NCI-H2107 (cell line): ENCODE results near the gene CSNK1G2.

Experiments
- DNase-seq: peaks from one replicate; lab custom pipeline; 2025; lab: John Stamatoyannopoulos, UW

CSNK1G2 gene

GRCh38 chr19:1941146-1942077, at the start of gene CSNK1G2:
Gene CSNK1G2 (plus strand): TSS chr19:1941172. CDS start chr19:1969773, 28,601 bp downstream.
- no peak for DNase-seq

GRCh38 chr19:1893791-1894190, 47.2 kb upstream of the CSNK1G2 start:
- DNase-seq = no peak

- no peak for DNase-seq
Observed at GRCh38 chr19:1896508-1896907, 44.5 kb upstream of the CSNK1G2 start.

- no peak for DNase-seq
Observed at GRCh38 chr19:1901940-1902404, 39.0 kb upstream of the CSNK1G2 start.

- no peak for DNase-seq
Observed at GRCh38 chr19:1902923-1903322, 38.0 kb upstream of the CSNK1G2 start.

- no peak for DNase-seq
Observed at GRCh38 chr19:1904860-1905109, 36.2 kb upstream of the CSNK1G2 start.

GRCh38 chr19:1905110-1905862, 35.7 kb upstream of the CSNK1G2 start, which contains the start of the genes ADAT3 and SCAMP4:
Gene ADAT3 (plus strand): TSS chr19:1905399. CDS start chr19:1912048, 6,649 bp downstream.
Gene SCAMP4 (plus strand): TSS chr19:1905399. CDS start chr19:1915020, 9,621 bp downstream.
- peak; percentile 96 for DNase-seq

- DNase-seq = no peak
Observed at GRCh38 chr19:1905863-1906375, 35.1 kb upstream of the CSNK1G2 start.

GRCh38 chr19:1906985-1907562, 33.9 kb upstream of the CSNK1G2 start:
- no peak for DNase-seq

GRCh38 chr19:1907563-1908363, 33.2 kb upstream of the CSNK1G2 start:
- DNase-seq = no peak

GRCh38 chr19:1908364-1908678, 32.7 kb upstream of the CSNK1G2 start:
- no peak for DNase-seq

GRCh38 chr19:1909761-1910080, 31.3 kb upstream of the CSNK1G2 start:
- no peak for DNase-seq

- DNase-seq = no peak
Observed at GRCh38 chr19:1910177-1910576, 30.8 kb upstream of the CSNK1G2 start.

GRCh38 chr19:1911098-1911497, 29.9 kb upstream of the CSNK1G2 start:
- no peak for DNase-seq

GRCh38 chr19:1911995-1912394, 29.0 kb upstream of the CSNK1G2 start:
- DNase-seq = no peak

- DNase-seq = no peak
Observed at GRCh38 chr19:1912760-1913505, 28.0 kb upstream of the CSNK1G2 start.

- no peak for DNase-seq
Observed at GRCh38 chr19:1913781-1914577, 27.0 kb upstream of the CSNK1G2 start.

- DNase-seq = no peak
Observed at GRCh38 chr19:1914826-1915341, 26.1 kb upstream of the CSNK1G2 start.

GRCh38 chr19:1917146-1917545, 23.8 kb upstream of the CSNK1G2 start:
- DNase-seq = no peak

GRCh38 chr19:1917926-1918325, 23.0 kb upstream of the CSNK1G2 start:
- no peak for DNase-seq
